Stimulated activated CD8-positive, alpha-beta memory T cell treated with anti-CD3 and anti-CD28 coated beads, Interleukin-2, amount 100 ng/mL, for 48 hours (primary cell): ENCODE results near the gene RNF114.
A peak's percentile ranks its signal among the peaks of the same experiment; 100 is the strongest.
"Not testable (repeated sequence)": the region's sequence is repeated elsewhere in the genome, so short reads cannot be mapped to it uniquely, and the experiment has no call there.

Experiments
- DNase-seq, 2 donors: peaks; one replicate each; pipeline ENCODE4 v3.0.0-alpha.2; 2020; ENCODE audit warnings: low read depth in 2 of 2

RNF114 gene

DNA sequence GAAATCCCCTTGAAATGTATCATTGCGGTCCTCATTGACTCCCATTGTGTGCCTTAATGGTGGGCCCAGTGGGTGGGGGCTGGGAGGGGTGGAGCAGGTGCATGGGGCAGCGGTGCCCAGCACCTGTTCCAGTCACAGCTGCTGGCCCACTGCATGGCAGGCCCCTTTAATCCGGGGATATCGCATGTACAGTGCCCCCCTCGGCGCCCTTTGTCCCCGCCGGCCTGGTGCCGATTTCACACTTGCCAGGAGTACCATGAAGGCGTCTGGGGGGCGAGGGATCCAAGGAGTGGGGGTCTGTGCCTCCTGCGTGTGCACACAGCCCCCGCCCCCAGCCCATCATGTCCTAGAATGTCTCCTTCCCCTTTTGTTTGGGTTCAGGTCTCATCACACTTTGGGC, 49.4 kb downstream of the RNF114 start:
- DNase-seq = no peak

DNA sequence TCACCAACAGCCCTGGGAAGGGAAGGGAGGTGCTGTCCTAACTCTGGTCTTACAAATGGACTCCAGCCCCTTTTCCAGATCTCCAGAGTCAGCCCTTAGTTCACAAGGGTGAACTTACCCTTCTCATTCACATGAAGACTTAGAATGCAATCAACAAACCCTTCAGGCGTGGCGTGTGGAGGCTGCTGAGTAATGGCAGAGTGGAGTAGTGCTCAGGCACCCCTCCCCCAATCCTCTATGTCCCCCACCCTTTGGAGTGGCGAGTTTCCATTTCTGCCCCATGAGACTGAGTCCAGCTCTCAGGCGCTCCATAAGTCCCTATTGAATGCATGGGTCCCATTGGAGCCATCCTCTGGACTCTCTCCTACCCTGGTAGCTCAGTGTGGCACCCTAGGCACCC, 49.9 kb downstream of the RNF114 start:
- no peak for DNase-seq

DNA sequence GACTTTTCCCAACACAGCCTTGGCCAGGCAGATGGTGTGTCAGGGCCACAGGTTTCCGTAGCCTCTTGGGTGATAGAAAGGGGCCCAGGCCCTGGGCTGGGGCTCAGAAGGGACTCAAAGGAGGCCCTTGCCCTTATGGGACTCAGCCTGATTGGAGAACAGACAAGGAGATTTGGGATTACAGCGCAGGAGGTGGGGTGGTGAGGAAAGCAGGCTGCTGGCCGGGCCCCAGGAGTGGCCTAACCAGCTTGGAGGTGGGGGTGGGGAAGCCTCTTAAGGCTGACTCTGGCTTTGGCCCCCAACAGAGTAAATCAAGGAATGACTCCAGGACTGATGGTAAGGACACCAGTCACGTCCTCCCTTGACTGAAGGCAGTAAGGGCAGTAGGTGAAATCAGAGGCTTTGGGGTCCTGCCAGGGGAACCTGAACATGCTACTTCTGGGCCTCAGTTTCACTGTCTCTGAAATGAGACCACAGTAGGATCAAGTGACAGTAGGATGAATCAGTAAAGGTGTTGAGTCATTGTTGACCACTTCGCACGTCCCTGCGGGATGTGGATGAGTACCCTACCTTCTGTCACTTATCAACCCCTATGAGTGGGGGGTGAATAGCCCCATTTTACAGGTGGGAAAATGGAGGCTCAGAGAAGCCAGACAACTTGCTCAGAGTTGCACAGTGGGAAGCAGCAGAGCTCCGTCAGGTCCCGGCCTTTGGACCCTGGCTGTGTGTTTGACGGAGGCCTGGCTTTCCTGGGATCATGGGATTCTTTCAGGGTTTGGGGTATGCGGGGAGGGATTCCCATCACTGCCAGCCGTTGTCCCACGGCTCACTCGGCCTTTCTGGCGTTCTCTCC, 51.0 kb downstream of the RNF114 start:
- DNase-seq = no peak

- no peak for DNase-seq
Measured at GRCh38 chr20:49987868-49988690, 51.9 kb downstream of the RNF114 start.

GRCh38 chr20:49989234-49990065, 53.3 kb downstream of the RNF114 start:
- DNase-seq = no peak

GRCh38 chr20:49990271-49990720, 54.1 kb downstream of the RNF114 start:
- DNase-seq = no peak

GRCh38 chr20:49993301-49993751, 57.1 kb downstream of the RNF114 start:
- no peak for DNase-seq

- DNase-seq = no peak
Measured at GRCh38 chr20:49995586-49995985, 59.4 kb downstream of the RNF114 start.

GRCh38 chr20:49998478-49999188, 62.4 kb downstream of the RNF114 start:
- not testable (repeated sequence) for DNase-seq

DNA sequence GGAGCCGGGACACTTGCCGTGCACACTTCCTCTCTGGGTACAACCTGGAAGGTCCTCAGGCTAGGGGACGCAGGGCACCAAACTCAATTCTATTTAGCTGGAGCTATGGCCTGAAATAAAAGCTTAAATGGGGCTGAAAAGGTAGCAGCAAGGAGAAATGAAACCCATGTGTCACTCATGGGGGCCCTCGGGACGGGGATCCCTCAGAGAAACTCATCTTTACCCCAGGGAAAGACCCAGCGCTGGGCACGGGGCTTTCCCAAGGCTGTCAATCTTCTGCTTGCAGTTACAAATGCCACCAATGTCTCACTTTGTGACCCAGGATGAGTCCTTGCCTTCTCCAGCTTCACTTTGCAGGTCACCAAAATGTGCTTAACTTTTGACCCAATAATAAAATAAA, 63.1 kb downstream of the RNF114 start:
- peak; percentile 46 to 47 for DNase-seq

- DNase-seq = not testable (repeated sequence)
Measured at GRCh38 chr20:50000548-50001222, 64.5 kb downstream of the RNF114 start.

DNA sequence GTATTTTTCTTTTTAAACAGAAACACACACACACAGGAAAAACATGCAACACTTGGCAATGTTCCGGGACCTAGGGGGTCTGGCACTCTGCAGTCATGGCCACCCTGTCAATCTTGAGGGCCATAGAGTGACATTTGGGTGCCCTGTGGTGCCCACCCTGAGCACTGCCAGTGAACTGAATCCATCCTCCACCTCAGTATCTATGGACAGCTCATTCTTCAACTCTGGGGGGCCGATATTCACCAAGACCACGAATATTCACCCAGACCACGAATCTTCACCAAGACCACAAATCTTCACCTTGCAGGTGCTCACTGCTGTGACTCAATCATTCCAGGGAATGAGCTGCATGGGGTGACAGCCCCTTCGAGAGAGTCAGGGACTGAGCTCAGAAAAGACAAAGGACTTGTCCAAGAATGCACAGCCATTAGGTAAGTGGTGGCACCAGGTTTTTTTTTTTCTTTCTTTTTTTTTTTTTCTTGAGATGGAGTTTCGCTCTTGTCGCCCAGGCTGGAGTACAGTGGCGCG, 65.7 kb downstream of the RNF114 start:
- peak in 1 of 2 donors; percentile 8 for DNase-seq

- DNase-seq = no peak
Measured at GRCh38 chr20:50003253-50003656, 67.1 kb downstream of the RNF114 start.
